Right lung (tissue), 10 donors: ENCODE measurements around the gene ATXN7L2. TPM values are rescaled to one million over a fixed set of nuclear protein-coding genes. Genes with fewer than 3 reads are reported as not detected.
"Not testable (repeated sequence)": the region's sequence is repeated elsewhere in the genome, so short reads cannot be mapped to it uniquely, and the experiment has no call there.

ENCODE experiments used
- DNase-seq, 2 donors: peaks; one replicate each; pipeline ENCODE4 v3.0.0-alpha.2; 2013
- long read RNA-seq, 8 donors: transcript quantifications; one replicate each; lab custom pipeline, GENCODE V29; 2026
- polyA plus RNA-seq, 5 donors: library from polyadenylated mRNA; unstranded; fragments of 120-200 nt; gene quantifications; one replicate each; pipeline versions ENCODE4 v1.2.1 to v1.2.3, GENCODE V29; 2013; ENCODE audit warnings: inconsistent platforms in 1 of 5, low replicate concordance in 1 of 5; ENCODE audit not compliant: insufficient read length in 5 of 5, insufficient read depth in 1 of 5

The ATXN7L2 gene
- 10 to 100 TPM in 1 of 5 donors, 1 to 10 TPM in 4; 6.6 to 13.6 (median 8.0) TPM for polyA plus RNA-seq
- long read RNA-seq, donor 1, partial matches to known transcripts: 0 of 2 reads
- long read RNA-seq, donor 1, other reads (novel, unspliced or antisense): 0 of 2 reads
- long read RNA-seq, donor 2: 0 reads
- long read RNA-seq, donor 3: 0 reads
- long read RNA-seq, donor 4, partial matches to known transcripts: 0 of 2 reads
- long read RNA-seq, donor 4, other reads (novel, unspliced or antisense): 0 of 2 reads
- long read RNA-seq, donor 5, partial matches to known transcripts: 0 of 3 reads
- long read RNA-seq, donor 5, other reads (novel, unspliced or antisense): 0 of 3 reads
- long read RNA-seq, donor 6, partial matches to known transcripts: 0 of 1 reads
- long read RNA-seq, donor 6, other reads (novel, unspliced or antisense): 0 of 1 reads
- long read RNA-seq, donor 7, partial matches to known transcripts: 0 of 2 reads
- long read RNA-seq, donor 7, other reads (novel, unspliced or antisense): 0 of 2 reads
- long read RNA-seq, donor 8: 0 reads

GRCh38 chr1:109483672-109484518 is at the start of gene ATXN7L2:
Gene ATXN7L2, plus strand, starts transcription at chr1:109483905. Its CDS starts 49 bp downstream, at chr1:109483954.
- peak; percentile 90 for DNase-seq

GRCh38 chr1:109434484-109434883 is 49.2 kb upstream of the ATXN7L2 start:
- no peak for DNase-seq

DNA sequence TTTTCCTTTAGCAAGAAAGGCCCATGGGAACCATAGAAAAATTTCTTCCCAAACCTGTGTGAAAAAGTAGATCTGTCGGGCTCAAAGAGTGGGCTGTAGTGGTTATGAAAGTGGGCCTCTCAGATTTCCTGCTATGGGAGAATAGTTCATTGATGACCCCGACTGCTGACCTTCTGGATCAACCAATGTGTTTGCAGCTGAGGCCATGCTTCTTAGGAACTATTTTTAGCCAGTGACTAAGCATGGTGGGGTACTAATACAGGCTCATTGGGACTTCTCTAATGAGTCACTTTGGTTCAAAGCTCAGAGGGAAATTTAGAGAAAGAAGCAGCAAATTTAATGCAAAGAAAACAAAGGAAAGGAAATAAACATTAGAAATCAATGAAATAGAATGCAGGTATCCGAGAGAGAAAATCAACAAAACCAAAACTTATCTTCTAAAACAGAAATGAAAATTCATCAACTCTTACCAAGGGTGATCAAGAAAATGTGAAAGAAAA is 44.9 kb upstream of the ATXN7L2 start:
- DNase-seq: no peak

GRCh38 chr1:109441069-109441468 is 42.6 kb upstream of the ATXN7L2 start:
- no peak for DNase-seq

DNA sequence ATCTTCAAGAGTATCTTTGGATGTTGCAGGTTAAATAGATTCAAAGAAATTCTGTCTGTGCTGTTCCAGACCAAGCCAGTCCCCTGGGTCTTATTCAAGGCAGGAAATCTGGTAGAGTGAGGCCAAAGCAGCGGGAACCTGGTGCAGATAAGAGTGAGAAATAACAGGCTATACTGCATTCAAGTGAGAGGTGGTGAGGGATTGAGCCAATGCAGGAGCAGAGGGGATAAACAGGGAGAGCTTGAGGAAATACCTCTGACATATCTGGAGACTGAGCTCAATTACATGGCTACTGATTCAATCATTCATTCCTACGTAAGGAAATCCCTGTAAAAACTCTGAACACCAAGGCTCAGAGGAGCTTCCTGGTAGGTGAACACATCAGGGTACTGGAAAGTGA is 40.2 kb upstream of the ATXN7L2 start:
- no peak for DNase-seq

GRCh38 chr1:109444346-109444745 is 39.4 kb upstream of the ATXN7L2 start:
- no peak for DNase-seq

GRCh38 chr1:109445949-109446695 is 37.6 kb upstream of the ATXN7L2 start:
- DNase-seq: not testable (repeated sequence)

DNA sequence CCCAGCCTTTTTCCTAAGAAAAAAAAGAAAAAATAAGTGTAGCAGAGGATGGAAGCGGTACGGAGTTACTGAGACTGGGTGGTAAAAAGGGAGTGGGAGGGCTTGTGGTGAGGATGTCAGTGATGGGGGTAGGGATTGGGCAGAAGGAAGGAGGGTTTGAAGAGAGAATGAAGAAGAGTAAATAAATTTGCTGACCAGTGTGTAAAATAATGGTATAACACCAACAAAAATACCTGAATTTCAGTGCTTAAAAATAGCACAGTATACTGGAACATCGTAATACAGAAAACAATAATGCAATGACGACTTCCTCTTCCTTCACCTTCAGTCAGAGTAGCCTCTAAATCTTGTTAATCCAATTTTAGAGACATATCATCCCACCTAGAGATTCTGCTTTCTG is 36.2 kb upstream of the ATXN7L2 start:
- no peak for DNase-seq

DNA sequence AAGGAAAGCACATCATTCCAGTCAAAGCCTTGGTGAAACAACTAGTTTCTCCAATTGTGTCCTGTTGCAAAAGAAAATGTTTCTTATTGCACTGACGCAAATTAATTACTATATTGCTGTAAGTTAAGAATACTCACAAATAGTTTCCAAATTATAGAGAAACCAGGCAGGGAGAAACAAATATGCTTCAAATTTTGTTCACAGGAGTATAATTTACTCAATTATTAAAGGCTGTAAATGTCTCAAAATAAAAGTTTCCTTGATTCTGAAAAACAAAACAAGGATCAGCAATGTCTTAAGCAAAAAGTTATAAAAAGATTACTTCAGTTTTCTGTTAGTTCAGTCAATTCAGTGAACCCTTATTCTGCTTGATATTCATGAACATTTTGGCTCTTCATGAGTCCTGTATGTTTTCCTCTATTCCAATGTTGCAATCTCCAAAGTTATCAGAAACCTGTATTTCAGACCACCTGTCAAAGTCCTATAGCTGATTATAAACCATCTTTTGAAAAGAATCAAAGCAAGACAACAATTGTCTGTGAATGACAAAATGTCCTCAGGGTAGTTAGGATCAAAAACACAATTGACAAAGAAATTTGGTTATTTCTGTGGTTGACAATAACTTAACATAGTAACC is 29.1 kb upstream of the ATXN7L2 start:
- no peak for DNase-seq

DNA sequence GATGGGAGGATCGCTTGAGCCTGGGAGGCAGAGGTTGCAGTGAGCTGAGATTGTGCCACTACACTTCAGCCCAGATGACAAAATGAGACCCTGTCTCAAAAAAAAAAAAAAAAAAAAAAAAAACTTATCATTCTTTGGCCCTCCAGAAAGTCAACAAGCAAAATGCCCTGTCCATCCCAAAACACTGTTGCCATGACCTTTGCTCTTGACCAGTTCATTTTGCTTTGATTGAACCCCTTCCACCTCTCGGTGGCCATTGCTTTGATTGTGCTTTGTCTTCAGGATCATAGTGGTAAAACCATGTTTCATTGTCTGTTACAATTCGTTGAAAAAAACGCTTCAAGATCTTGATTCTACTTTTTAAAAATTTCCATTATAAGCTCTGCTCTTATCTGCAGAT is 25.9 kb upstream of the ATXN7L2 start:
- DNase-seq: no peak

DNA sequence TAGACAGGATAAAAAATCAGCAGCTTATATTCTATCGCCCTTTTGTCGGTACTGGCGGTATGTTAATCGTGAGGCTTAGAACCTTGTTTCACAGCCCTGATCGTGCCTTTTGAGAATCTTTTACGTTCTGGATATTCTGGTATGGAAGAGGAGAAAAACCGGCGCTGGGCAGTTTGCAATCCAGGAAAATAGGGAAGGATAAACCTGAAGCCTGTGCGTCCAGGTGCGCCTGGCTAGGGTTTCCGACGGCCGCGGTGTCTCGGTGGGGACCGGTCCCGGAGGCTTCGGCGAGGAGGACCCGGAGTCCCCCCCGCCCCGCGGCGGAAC is 17.6 kb upstream of the ATXN7L2 start:
- no peak for DNase-seq

DNA sequence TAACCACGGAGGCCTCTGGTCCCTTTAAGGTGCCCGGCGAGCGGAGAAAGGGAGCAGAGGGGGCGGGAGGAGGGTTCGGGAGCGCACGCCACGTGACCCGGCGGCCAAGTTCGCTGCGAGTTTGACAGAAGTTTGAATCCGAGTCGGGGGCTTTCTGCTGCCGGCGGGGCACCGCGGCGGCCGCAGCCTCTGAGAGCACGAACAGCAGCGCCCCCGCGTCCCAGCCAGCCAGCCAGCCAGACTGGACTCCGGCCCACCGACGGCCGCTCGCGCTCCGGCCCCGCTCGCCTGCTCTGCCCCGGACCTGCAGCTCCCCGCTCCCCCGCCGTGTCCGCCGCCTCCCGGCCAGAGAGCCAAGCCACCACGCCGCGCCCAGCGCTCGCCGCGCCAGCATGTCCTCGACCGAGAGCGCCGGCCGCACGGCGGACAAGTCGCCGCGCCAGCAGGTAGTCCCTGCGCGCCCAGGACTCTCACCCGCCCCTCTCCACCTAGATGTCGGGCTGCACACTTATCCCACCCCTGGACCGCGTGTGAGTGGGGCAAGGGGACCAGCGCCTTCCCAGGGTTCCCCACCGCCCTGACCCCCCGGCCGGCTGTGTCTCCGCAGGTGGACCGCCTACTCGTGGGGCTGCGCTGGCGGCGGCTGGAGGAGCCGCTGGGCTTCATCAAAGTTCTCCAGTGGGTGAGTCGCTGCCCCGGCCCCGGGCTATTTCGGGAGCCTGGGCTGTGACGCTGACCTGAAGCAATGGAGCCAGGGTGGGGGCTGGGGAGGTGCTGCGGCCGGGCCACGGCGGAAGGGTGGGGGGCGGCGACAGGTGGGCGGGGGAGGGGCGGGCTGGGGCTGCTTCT is 17.0 kb upstream of the ATXN7L2 start, which contains the start of gene SYPL2:
Gene SYPL2 (plus strand): TSS at position 95 of the 849 bp plus-strand sequence. CDS start 298 bp downstream, at position 393.
- no peak for DNase-seq

- DNase-seq: no peak
Observed at GRCh38 chr1:109467301-109467777, 16.4 kb upstream of the ATXN7L2 start.

DNA sequence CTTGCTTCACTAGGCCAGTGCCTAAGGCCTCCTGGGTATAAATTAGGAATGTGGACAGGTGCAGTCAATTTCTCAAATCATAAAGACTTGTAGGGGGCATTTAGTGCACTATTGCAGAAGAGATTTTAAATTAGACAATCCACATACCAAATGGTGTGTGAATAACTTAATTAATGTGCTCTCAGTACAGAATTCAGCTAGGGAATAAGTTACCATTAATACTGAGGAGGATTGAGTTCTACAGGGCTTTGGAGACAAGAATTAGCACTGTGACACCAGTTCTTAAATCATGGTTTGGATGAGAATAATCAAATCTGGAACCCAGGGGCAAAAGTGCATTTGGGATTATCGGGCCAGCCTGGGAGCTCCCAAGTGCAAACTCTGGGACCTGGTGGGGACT is 15.6 kb upstream of the ATXN7L2 start:
- no peak for DNase-seq

DNA sequence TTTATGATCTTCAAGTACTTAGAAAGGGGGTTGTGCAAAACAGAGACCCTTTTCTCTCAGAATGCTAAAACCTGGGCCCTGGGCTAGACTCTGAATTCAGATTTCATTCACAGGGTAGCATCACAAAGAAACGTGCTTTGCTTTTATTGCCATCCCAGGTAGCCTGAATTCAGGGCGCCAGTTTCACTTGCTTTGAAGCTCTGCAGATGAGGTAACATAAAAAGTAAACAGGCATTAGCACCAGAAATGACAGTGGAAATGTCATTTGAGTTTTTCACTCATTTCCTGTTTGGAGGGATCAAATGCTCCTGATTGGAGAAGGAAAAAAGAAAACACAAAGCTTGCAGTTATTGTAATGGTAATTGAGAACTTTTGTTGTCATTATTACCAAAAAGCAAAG is 14.8 kb upstream of the ATXN7L2 start:
- no peak for DNase-seq

- DNase-seq: no peak
Observed at GRCh38 chr1:109470245-109470644, 13.5 kb upstream of the ATXN7L2 start.

DNA sequence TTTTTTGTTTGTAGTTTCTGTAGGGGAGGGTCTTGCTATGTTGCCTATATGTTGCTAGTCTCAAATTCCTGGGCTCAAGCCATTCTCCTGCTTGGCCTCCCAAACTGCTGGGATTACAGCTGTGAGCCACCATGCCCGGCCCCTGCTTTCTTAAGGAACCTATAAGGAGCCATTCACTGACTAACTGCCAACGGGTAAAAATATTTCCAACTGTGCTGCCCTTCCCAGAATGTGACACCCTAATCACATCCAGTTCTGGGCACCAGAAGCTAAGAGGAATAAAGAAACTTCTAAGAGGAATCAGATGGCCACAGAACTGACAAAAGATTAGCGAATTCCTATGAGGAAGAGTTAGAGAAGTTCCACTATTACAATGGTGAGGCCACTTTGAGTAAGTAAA is 10.9 kb upstream of the ATXN7L2 start:
- no peak for DNase-seq

DNA sequence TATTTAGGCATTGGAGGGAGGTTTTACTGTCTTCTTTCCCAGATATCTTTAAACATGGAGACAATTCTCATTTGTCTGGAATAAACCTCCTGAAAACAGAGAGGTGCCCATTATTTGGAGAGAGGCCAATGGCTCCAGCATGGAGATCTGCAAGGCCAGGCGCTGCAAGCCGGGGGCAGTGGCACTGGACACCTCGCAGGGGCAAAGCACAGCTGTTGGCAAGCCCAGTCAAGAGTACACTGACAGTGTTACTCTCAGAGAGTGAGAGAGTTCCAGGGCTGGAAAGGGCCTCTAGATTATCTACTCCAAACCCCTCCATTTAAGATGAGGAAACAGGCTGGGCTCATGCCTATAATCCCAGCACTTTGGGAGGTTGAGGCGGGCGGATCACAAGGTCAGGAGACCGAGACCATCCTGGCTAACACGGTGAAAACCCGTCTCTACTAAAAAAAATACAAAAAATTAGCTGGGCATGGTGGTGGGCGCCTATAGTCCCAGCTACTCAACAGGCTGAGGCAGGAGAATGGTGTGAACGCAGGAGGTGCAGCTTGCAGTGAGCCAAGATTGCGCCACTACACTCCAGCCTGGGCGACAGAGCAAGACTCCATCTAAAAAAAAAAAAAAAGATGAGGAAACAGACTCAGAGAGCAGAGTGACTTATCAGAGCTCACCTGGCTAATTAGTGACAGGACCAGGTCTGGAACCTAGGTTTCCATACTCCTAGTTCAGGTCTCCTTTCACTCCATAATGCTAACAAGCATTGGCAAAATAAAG is 10.2 kb upstream of the ATXN7L2 start:
- not testable (repeated sequence) for DNase-seq

- no peak for DNase-seq
Observed at GRCh38 chr1:109474697-109475096, 9.0 kb upstream of the ATXN7L2 start.
